NB4 (cell line): ENCODE measurements around the gene TST.

Source experiments
- DNase-seq: peaks from one replicate; pipeline ENCODE4 v3.0.0; 2010; ENCODE audit warnings: low read depth
- H3K4me3 ChIP-seq: one replicate; pipeline ENCODE4 v1.5.1; 2011; ENCODE audit warnings: mild to moderate bottlenecking, low read depth, low read length, moderate library complexity
- CTCF ChIP-seq: IDR thresholded peaks from one replicate; pipeline ENCODE4 v1.5.1; 2012; ENCODE audit warnings: low read depth, low read length
- MAX ChIP-seq: IDR thresholded peaks from 2 replicates; pipeline ENCODE4 v1.6.1; 2011; ENCODE audit warnings: low read depth, low read length
- MYC ChIP-seq: IDR thresholded peaks from 2 replicates; pipeline ENCODE4 v1.6.1; 2011; ENCODE audit warnings: low read depth, low read length
- POLR2A ChIP-seq: IDR thresholded peaks from 2 replicates; pipeline ENCODE4 v1.6.1; 2011; ENCODE audit warnings: mild to moderate bottlenecking; ENCODE audit not compliant: insufficient read length; ENCODE audit errors: extremely low read depth

Gene TST

GRCh38 chr22:37049224-37049623 is 30.0 kb upstream of the TST start:
- no peak for DNase-seq
- TF ChIP-seq POLR2A (no peak), CTCF (no peak), MYC (no peak), MAX (no peak)
- H3K4me3 ChIP-seq: no peak overlapping the region

- no peak overlapping the region for H3K4me3 ChIP-seq
- no peak for DNase-seq
- TF ChIP-seq POLR2A: no peak
- TF ChIP-seq MYC: no peak
- TF ChIP-seq CTCF: no peak
Observed at GRCh38 chr22:37048133-37048532, 28.9 kb upstream of the TST start.

GRCh38 chr22:37047006-37047405 is 27.8 kb upstream of the TST start:
- no peak overlapping the region for H3K4me3 ChIP-seq
- no peak for TF ChIP-seq MAX
- no peak for DNase-seq

GRCh38 chr22:37046589-37046988 is 27.3 kb upstream of the TST start:
- no peak overlapping the region for H3K4me3 ChIP-seq
- no peak for DNase-seq
- no peak for TF ChIP-seq CTCF
- no peak for TF ChIP-seq MYC
- no peak for TF ChIP-seq MAX
- no peak for TF ChIP-seq POLR2A

GRCh38 chr22:37045958-37046357 is 26.7 kb upstream of the TST start:
- H3K4me3 ChIP-seq: no peak overlapping the region
- no peak for TF ChIP-seq MAX
- TF ChIP-seq MYC: no peak
- peak; percentile 70 for TF ChIP-seq CTCF
- peak; percentile 35 for DNase-seq

- TF ChIP-seq POLR2A: no peak
- no peak for TF ChIP-seq MAX
- TF ChIP-seq MYC: no peak
- no peak for TF ChIP-seq CTCF
- no peak for DNase-seq
- no peak overlapping the region for H3K4me3 ChIP-seq
Observed at GRCh38 chr22:37044634-37045625, 25.7 kb upstream of the TST start.
